GM12872 (cell line): Measurements from ENCODE around the gene IRGC.

Experiments used
- TF ChIP-seq, protein P1 (sequence below): IDR thresholded peaks from 3 replicates; pipeline ENCODE4 v1.5.1; 2011; ENCODE audit warnings: low read depth, mild to moderate bottlenecking, low read length, moderate library complexity; ENCODE audit not compliant: insufficient read depth

IRGC gene

GRCh38 chr19:43684326-43684725, 31.6 kb upstream of the IRGC start:
- TF ChIP-seq, protein P1, sequence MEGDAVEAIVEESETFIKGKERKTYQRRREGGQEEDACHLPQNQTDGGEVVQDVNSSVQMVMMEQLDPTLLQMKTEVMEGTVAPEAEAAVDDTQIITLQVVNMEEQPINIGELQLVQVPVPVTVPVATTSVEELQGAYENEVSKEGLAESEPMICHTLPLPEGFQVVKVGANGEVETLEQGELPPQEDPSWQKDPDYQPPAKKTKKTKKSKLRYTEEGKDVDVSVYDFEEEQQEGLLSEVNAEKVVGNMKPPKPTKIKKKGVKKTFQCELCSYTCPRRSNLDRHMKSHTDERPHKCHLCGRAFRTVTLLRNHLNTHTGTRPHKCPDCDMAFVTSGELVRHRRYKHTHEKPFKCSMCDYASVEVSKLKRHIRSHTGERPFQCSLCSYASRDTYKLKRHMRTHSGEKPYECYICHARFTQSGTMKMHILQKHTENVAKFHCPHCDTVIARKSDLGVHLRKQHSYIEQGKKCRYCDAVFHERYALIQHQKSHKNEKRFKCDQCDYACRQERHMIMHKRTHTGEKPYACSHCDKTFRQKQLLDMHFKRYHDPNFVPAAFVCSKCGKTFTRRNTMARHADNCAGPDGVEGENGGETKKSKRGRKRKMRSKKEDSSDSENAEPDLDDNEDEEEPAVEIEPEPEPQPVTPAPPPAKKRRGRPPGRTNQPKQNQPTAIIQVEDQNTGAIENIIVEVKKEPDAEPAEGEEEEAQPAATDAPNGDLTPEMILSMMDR, result no peak

DNA sequence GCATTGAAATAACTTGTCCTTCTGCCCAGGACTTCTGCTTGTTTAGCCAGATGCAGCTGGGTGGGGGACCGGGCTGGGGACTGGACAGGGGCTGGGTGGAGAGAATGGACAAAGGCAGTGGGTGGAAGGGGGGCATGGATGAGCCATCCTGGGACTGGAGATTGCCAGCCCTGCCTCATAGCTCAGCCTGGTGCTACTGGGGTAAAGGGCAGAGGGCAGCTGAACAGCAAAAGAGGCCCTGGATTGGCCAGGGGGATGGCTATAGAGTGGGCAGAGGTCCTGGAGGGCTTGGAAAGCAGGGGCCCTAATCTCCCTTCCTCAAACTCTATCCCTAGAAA, 28.2 kb upstream of the IRGC start:
- TF ChIP-seq, protein P1, result no peak

GRCh38 chr19:43688059-43688701, 27.7 kb upstream of the IRGC start:
- TF ChIP-seq, protein P1, result no peak

DNA sequence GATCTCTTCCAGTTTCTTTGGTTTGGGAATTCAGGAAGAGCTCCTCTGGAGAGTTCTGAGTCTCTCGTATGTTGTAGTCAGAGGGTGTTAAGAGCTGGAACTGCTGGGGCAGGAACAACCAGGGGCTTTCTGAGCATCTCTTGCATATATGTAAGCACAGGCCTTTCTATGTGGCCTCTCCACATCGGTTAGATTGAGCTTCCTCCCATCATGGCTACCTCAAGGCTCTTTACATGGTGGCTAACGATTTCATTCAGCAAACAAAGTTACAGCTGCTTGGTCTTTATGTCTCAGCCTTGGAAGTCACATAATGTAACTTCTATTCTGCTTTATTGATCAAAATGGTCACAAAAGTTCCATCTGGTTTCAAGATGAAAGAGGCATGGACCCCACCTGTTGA, 25.4 kb upstream of the IRGC start:
- TF ChIP-seq, protein P1, result no peak

- TF ChIP-seq, protein P1, result no peak
Measured at GRCh38 chr19:43690890-43691289, 25.0 kb upstream of the IRGC start.

- TF ChIP-seq, protein P1, result no peak
Measured at GRCh38 chr19:43691755-43692154, 24.1 kb upstream of the IRGC start.

GRCh38 chr19:43692385-43692784, 23.5 kb upstream of the IRGC start:
- TF ChIP-seq, protein P1, result no peak
